ENCODE data around the gene MYH14. TPM values are rescaled to one million over a fixed set of nuclear protein-coding genes. Genes with fewer than 3 reads are reported as not detected.
A peak's percentile ranks its signal among the peaks of the same experiment; 100 is the strongest.

MYH14 gene
- total and polyA plus RNA-seq, 2 donors (not counting 1 experiment from before 2014, with no cell fraction given), result not detected

- no peaks in the 10 kb centered on the region for H4K20me1 ChIP-seq (ENCODE audit: control insufficient read depth, extremely low read depth, insufficient read depth, low read length)
- peaks cover 17% of the 10 kb centered on the region for H3K27me3 ChIP-seq (ENCODE audit: control insufficient read depth, insufficient read depth, low read length)
- H3K9ac ChIP-seq (ENCODE audit: insufficient read depth, low read length), result no peak overlapping the region
- no peaks in the 10 kb centered on the region for H3K4me1 ChIP-seq (ENCODE audit: control insufficient read depth, extremely low read depth, insufficient read depth, low read length)
- no peak overlapping the region for H3K4me2 ChIP-seq (ENCODE audit: extremely low read depth, insufficient read depth, low read length)
- H2AFZ ChIP-seq (ENCODE audit: low read length), result no peak overlapping the region
- DNase-seq (ENCODE audit: low read depth in 2 of 2), result no peak
- TF ChIP-seq CTCF (conservative IDR thresholded peaks at IDR 0.05 in 1 of 2, IDR thresholded peaks at IDR 0.05 in 1 of 2; ENCODE audit: low read depth in 1 of 2, low read length in 2 of 2) (no peak), EZH2 (IDR thresholded peaks at IDR 0.05; ENCODE audit: low read length, missing control alignments) (no peak)
- no peaks in the 10 kb centered on the region for H3K79me2 ChIP-seq (ENCODE audit: control insufficient read depth, insufficient read depth, low read length)
- H3K36me3 ChIP-seq (ENCODE audit: control insufficient read depth, insufficient read depth, low read length), result no peaks in the 10 kb centered on the region
- no peak overlapping the region for H3K4me3 ChIP-seq (replicated peaks in 1 of 4; ENCODE audit: control extremely low read depth in 1 of 4, insufficient read depth in 1 of 4, low read depth in 3 of 4, low read length in 4 of 4)
- no peak overlapping the region for H3K27ac ChIP-seq (ENCODE audit: insufficient read depth, low read length)
- H3K9me3 ChIP-seq (ENCODE audit: control insufficient read depth, insufficient read depth, low read depth, low read length), result no peaks in the 10 kb centered on the region
Measured at GRCh38 chr19:50327461-50328223, 124.2 kb downstream of the MYH14 start.

DNA sequence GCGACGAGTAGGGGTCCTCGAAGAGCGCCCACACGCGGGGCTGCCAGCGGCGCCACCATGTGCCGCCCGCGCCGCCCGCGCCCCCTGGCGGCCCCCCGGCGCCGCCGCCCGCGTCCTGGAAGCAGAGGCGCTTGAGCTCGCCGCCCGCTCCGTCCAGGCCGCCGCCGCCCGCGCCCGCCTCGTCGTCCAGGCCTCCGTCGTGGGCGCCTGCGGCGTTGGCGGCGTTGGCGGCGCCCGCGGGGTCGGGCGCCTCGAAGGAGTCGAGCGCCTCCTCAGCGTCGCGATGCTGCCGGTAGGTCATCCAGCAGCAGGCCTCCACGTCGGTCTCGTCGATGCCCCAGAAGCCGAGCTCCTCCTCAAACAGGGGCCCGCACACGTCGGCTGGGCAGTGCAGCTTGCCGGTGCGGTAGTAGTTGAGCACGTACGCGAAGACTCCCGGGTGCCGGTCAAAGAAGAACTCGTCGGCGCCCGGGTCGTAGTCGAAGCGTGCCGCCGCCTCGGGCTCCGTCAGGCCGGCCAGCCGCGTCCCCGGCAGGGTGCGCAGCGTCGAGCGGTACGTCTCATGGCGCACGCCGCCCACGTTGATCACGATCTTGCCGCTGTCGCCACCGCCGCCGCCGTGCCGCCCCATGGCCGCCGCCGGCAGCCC, 124.9 kb downstream of the MYH14 start:
- Histone ChIP-seq H3K4me3 (replicated peaks in 1 of 4; ENCODE audit: control extremely low read depth in 1 of 4, insufficient read depth in 1 of 4, low read depth in 3 of 4, low read length in 4 of 4) (no peak overlapping the region), H3K4me2 (ENCODE audit: extremely low read depth, insufficient read depth, low read length) (no peak overlapping the region), H2AFZ (ENCODE audit: low read length) (no peak overlapping the region), H3K4me1 (ENCODE audit: control insufficient read depth, extremely low read depth, insufficient read depth, low read length) (no peaks in the 10 kb centered on the region), H3K36me3 (ENCODE audit: control insufficient read depth, insufficient read depth, low read length) (no peaks in the 10 kb centered on the region), H3K27ac (ENCODE audit: insufficient read depth, low read length) (no peak overlapping the region), H3K9me3 (ENCODE audit: control insufficient read depth, insufficient read depth, low read depth, low read length) (no peaks in the 10 kb centered on the region), H3K27me3 (ENCODE audit: control insufficient read depth, insufficient read depth, low read length) (peaks cover 17% of the 10 kb centered on the region), H3K9ac (ENCODE audit: insufficient read depth, low read length) (no peak overlapping the region), H3K79me2 (ENCODE audit: control insufficient read depth, insufficient read depth, low read length) (no peaks in the 10 kb centered on the region), H4K20me1 (ENCODE audit: control insufficient read depth, extremely low read depth, insufficient read depth, low read length) (no peaks in the 10 kb centered on the region)
- DNase-seq (ENCODE audit: low read depth in 2 of 2), result no peak
- TF ChIP-seq CTCF (conservative IDR thresholded peaks at IDR 0.05 in 1 of 2, IDR thresholded peaks at IDR 0.05 in 1 of 2; ENCODE audit: low read depth in 1 of 2, low read length in 2 of 2), result no peak
- peak; percentile 82 for TF ChIP-seq EZH2 (IDR thresholded peaks at IDR 0.05; ENCODE audit: low read length, missing control alignments)

GRCh38 chr19:50328873-50329145, 125.4 kb downstream of the MYH14 start:
- Histone ChIP-seq H3K4me2 (ENCODE audit: extremely low read depth, insufficient read depth, low read length) (no peak overlapping the region), H4K20me1 (ENCODE audit: control insufficient read depth, extremely low read depth, insufficient read depth, low read length) (no peaks in the 10 kb centered on the region), H3K4me1 (ENCODE audit: control insufficient read depth, extremely low read depth, insufficient read depth, low read length) (no peaks in the 10 kb centered on the region), H3K36me3 (ENCODE audit: control insufficient read depth, insufficient read depth, low read length) (no peaks in the 10 kb centered on the region), H3K27me3 (ENCODE audit: control insufficient read depth, insufficient read depth, low read length) (peaks cover 17% of the 10 kb centered on the region), H3K9me3 (ENCODE audit: control insufficient read depth, insufficient read depth, low read depth, low read length) (no peaks in the 10 kb centered on the region), H3K4me3 (replicated peaks in 1 of 4; ENCODE audit: control extremely low read depth in 1 of 4, insufficient read depth in 1 of 4, low read depth in 3 of 4, low read length in 4 of 4) (no peak overlapping the region), H3K27ac (ENCODE audit: insufficient read depth, low read length) (no peak overlapping the region), H3K79me2 (ENCODE audit: control insufficient read depth, insufficient read depth, low read length) (no peaks in the 10 kb centered on the region), H3K9ac (ENCODE audit: insufficient read depth, low read length) (no peak overlapping the region), H2AFZ (ENCODE audit: low read length) (no peak overlapping the region)
- no peak for TF ChIP-seq CTCF (conservative IDR thresholded peaks at IDR 0.05 in 1 of 2, IDR thresholded peaks at IDR 0.05 in 1 of 2; ENCODE audit: low read depth in 1 of 2, low read length in 2 of 2)
- no peak for TF ChIP-seq EZH2 (IDR thresholded peaks at IDR 0.05; ENCODE audit: low read length, missing control alignments)
- DNase-seq (ENCODE audit: low read depth in 2 of 2), result no peak
